ENCODE data around the gene GRB7.
"Not testable (repeated sequence)": the region's sequence is repeated elsewhere in the genome, so short reads cannot be mapped to it uniquely, and the experiment has no call there.

GRB7 gene

DNA sequence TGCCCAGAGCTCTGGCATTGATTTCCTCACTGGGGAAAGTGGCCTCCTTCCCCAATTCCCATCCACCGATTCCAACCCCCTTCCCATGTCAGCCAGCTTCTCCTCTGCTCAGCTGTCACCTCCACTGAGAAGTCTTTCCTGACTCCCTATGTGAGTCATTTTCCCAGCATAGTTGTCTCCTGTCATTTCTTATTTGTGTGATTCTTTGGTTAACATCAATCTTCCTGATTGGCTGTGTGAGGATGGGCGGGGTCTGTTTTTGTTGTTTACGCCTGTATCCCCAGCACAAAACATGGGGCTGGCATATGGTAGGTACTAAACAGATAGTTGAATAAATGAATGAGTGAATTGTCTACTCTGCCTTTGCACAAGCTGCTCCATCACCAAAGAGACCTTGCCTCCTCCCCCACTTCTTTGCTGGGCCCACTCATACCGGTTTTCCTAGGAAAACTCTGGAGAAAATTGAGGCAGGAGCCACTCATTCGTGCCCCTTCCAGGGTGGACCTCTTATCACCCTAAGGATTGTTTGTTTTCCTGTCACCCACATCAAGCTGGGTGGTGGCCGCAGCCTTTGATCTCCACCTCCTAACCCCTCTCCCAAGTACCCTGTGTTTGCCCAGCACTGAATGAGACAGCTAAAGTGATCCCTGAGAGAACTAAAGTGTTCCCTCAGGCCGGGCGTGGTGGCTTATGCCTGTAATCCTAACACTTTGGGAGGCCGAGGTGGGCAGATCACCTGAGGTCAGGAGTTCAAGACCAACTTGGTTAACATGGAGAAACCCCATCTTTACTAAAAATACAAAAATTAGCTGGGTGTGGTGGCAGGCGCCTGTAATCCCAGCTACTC lies 1.2 kb upstream of the GRB7 start:
- no peak for DNase-seq (ENCODE audit: low spot score)

DNA sequence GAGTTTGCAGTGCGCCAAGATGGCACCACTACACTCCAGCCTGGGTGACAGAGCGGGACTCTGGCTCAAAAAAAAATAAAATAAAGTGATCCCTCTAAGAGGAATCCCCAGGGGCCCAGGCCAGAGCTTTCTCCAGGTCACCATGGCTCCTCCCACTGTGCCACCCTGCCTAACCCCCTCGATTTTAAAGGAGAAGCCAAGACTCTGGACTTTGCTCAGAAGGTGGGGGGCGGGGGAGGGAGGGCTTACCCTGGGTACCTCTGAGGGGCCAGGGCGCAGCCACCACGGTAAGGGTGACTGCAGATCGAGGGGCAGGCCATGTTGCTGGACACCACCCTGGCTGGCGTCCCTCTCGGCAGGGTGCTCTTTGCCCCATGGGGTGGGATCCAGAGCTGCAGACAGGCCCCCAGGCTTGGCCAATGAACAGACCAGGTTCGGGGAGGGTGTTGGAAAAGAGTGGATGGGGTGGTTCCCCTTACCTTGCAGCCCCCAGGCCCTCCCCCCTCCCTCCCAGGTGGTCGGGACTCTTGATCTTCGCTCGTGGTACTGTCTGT lies 455 bp upstream of the GRB7 start:
- no peak for DNase-seq (ENCODE audit: low spot score)

DNA sequence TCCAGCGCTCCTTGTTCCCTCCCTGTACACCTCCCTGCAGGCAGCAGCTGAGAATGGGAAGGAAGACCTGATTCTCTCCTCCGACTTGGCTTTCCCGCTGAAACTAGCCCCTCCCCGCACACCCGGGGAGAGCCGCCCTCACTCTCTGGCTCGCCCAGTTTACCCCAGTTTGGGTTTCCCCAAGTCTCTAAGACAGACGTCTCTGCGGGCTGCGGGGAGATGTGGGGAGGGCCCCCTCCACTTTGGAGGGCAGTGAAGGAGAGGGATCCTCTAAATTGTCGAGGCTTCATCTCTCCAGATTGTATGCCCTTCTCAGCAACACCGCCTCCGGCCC lies 797 bp downstream of the GRB7 start:
- DNase-seq (ENCODE audit: low spot score) = no peak

DNA sequence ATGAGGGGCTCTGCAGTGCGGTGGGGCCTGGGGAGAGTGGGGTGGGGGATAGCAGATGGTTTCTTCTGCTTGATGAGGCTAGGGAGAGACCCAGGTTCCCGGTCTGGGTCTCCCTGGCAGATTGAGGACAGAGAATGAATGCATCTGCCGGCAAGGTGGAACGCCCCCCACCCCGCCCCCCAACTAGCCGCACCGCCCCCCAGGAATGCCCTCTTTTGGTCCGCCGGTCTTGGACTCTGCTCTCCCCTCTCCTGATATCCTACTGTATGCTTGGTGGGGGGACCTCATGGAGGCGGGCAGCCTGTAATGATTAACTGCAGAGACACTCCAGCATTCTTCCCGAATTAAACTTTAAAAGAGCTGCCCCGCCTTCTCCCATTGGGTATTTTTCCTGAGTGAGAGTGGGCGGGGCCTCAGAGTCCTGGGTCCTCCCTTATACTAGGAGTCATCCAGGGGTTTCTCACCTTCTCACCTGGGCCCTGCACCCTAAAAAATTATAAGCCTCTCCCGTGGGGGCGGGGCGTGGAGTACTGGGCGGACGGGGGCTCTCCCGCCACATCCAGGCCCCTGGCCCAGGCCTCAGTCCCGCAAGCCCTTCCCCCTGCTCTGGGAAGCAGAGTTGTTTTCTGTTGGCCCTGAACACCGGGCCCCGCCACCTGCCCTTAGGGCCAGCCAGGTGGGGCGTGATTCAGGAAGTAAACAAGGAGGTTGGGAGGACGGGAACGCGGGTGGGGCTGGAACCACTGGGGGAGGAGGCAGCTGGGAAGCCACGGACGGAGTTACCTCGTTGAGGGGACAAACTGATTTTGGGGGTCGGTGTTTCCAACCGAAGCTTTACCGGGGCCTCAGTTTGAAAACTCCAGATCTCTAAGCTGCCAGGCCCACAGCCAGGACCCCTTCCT lies 1.5 kb downstream of the GRB7 start:
- no peak for DNase-seq (ENCODE audit: low spot score)

DNA sequence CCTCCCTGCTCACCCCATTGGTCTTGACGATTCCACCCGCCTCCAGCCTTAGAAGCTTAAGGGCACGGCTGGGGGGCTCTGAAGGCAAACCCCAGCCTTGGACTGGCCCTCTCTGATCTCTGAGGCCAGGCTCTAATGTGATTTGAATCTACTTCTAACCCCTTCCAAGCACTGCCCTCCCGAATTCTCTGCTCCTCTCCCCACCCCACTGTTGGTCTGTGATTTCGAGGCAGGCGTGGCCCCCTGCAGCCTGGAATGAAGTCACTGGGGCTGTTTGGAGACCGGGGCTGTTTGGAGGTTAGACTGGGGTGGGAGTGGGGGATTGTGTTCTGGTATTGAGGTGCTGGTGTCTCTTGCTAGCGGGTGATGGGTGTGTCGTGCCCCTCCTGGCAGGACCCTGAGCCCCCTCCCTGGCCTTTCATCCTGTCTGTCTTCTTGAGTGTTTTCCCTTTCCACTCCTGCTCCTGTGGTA lies 2.2 kb downstream of the GRB7 start:
- no peak for DNase-seq (ENCODE audit: low spot score)

DNA sequence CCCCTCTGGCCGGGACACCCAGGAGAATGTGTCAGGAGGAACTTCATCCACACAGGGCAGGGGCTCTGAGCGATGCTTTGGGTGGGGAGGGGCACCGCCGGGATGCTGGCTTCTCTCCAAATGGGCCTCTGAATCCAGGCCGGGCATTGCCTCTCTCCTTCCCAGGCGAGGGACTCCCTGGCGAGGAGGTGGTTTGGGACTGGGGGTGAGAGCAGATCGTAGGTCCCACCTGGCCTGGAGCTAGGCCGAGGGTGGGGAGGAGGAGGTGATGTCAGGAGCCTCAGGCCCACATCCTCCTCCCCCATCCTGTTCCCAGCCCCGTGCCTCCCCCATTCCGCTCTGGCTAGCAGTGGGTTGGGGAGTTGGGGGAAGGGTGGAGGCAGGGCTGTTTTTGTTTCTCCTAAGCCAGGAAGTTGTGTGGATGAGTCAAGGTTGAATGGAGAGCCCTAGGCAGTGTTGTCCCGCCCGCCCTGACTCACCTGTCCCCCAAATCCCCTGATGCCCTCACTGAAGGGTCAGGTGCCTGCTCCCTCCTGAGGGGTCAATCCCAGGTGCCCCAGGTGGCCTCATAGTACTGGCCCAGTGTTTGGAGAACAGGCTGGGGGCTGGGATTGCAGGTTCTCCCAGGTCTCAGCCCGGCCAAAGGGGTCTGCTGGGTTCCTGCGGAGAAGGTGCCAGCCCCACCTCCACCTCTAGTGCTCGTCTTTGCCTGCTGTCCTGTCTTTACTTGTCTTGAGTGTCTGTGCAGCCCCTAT lies 2.8 kb downstream of the GRB7 start:
- no peak for DNase-seq (ENCODE audit: low spot score)

DNA sequence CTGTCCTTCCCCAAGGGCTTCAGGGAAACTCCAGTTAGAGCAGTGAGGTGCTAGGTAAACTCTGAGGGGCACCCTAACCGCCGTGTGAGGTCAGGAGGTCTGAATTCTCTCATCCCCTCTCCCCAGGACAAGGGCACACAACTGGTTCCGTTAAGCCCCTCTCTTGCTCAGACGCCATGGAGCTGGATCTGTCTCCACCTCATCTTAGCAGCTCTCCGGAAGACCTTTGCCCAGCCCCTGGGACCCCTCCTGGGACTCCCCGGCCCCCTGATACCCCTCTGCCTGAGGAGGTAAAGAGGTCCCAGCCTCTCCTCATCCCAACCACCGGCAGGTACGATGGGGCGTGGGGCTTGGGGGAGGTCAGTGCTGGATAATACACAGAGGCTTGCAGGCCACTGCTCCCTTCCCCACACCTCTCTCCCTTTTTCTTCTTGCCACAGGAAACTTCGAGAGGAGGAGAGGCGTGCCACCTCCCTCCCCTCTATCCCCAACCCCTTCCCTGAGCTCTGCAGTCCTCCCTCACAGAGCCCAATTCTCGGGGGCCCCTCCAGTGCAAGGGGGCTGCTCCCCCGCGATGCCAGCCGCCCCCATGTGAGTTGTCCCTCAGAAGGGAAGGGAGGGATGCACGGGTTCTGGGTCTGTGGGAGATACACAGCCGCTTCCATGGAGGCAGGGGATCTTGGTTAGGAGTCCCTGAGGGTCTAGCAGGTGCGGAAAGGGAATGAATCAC lies 4.6 kb downstream of the GRB7 start:
- no peak for DNase-seq (ENCODE audit: low spot score)

DNA sequence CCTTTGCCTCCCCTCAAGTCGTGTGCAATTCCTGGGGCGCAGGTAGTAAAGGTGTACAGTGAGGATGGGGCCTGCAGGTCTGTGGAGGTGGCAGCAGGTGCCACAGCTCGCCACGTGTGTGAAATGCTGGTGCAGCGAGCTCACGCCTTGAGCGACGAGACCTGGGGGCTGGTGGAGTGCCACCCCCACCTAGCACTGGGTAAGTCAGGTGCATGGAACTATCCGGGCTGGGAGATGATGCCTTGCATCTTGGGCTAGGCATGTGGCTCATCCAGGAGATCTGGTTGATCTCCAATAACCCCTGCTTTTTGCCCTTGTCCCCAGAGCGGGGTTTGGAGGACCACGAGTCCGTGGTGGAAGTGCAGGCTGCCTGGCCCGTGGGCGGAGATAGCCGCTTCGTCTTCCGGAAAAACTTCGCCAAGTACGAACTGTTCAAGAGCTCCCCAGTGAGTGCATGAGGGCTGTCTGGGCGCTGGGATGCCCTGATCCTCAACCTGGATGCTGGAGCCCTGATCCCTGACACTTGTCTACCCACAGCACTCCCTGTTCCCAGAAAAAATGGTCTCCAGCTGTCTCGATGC lies 5.2 kb downstream of the GRB7 start:
- no peak for DNase-seq (ENCODE audit: low spot score)

DNA sequence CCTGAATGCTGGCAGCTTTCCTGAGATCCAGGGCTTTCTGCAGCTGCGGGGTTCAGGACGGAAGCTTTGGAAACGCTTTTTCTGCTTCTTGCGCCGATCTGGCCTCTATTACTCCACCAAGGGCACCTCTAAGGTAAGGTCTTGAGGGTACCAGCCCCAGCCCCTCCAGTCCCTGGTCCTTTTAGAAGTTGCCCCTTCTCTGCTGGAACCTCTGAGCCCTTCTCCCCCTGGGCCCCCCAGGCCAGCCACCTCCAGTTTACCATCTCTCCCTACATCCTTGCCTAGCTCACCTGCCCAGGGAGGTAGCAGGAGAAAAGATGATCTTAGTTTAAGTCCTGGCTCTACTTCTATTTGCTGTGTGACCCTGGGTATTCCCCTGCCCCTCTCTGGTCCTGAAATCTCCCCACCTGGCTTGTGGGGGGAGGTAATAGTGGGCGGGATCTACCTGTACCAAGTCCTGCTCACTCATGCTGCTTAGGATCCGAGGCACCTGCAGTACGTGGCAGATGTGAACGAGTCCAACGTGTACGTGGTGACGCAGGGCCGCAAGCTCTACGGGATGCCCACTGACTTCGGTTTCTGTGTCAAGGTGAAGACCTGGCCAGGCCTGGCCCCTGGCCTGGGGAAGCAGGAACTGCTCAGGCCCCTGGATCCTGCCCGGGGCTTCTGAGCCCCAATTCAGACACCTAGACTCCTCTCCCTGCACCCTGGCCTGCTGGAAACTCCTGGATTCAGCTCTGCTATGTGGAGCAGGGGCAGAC lies 6.5 kb downstream of the GRB7 start:
- DNase-seq (ENCODE audit: low spot score) = no peak

DNA sequence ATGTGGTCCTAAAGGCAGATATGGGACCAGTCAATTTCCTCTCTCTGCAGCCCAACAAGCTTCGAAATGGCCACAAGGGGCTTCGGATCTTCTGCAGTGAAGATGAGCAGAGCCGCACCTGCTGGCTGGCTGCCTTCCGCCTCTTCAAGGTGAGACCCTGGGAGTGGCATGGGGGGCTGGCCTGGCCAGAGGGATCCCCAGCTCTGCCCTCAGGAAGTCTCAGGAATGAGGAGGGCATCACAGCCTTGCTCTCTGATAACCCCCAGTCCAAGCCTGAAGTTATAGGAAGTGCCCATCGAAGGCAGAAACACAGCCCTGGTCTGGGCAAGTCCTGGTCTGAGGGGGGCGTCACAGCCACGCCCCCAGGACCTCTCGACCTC lies 7.1 kb downstream of the GRB7 start:
- no peak for DNase-seq (ENCODE audit: low spot score)

DNA sequence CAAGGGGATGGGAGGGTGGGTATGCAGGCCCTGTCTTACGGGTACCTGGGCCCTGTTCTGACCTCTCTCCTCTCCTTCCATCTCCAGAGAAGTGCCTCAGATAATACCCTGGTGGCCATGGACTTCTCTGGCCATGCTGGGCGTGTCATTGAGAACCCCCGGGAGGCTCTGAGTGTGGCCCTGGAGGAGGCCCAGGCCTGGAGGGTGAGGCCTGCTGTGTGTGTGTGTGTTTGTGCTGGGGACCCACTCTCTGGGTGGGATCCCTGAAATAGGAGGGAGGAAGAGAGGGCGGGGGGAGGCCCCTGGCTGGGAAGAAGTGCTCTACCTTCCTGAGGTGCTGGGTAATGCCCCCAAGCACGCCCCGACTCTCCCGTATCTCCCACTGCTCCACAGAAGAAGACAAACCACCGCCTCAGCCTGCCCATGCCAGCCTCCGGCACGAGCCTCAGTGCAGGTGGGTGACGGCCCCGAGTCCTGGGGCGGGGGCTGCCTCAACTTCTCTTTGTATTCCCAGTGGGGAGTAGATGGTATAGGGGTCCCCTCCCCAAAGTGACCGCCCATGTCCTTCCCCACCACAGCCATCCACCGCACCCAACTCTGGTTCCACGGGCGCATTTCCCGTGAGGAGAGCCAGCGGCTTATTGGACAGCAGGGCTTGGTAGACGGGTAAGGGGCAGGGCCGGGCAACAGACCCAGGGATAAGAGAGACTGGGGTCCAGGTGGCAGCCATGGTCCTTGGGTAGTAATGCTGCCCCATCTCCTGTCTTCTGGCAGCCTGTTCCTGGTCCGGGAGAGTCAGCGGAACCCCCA lies 7.8 kb downstream of the GRB7 start:
- DNase-seq (ENCODE audit: low spot score) = no peak

DNA sequence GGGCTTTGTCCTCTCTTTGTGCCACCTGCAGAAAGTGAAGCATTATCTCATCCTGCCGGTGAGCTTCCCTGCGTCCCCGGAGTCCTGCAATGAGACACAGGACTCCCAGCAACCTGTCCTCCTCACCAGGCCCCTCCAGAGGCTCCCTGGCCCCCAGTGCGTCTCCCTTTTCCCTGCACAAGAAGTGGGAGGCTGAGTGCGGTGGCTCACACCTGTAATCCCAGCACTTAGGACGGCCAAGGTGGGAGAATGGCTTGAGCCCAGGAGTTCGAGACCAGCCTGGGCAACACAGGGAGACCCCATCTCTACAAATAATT lies 8.4 kb downstream of the GRB7 start:
- DNase-seq (ENCODE audit: low spot score) = no peak

DNA sequence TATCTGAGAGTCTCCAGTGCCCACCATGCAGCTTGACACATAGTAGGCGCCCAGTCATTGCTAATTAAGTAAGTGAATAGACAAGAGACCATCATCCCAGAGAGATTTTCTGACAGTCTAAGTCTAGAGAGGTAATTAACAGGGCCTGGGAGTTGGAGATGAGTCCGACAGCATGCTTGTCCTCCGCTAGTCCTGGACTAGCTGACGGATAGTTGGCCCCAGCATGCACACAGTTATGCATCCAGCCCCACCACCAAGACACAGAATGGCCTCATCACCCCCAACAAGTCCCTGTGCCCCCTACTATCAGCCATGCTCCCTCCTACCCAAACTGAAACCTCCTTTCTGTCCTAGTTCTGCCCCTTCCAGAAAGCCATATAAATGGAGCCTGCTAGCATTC lies 10.0 kb downstream of the GRB7 start:
- DNase-seq (ENCODE audit: low spot score) = no peak

DNA sequence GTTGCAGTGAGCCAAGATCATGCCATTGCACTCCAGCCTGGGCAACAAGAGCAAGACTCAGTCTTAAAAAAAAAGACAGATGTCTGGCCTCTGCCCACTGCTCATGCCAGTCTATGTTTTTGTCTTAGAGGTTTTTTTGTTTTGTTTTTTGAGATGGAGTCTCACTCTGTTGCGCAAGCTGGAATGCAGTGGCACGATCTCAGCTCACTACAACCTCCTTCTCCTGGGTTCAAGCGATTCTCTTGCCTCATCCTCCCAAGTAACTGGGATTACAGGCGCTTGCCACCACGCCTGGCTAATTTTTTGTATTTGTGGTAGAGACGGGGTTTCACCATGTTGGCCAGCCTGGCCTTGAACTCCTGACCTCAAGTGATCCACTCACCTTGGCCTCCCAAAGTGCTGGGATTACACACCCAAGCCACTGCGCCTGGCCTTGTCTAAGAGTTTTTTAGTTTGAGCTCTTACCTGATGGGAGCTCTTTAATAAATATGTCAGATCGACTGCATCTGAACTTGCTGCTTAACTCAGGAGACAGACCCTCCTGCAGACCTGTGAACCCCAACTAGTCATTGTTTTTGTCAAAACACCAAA lies 10.8 kb downstream of the GRB7 start:
- DNase-seq (ENCODE audit: low spot score) = not testable (repeated sequence)

DNA sequence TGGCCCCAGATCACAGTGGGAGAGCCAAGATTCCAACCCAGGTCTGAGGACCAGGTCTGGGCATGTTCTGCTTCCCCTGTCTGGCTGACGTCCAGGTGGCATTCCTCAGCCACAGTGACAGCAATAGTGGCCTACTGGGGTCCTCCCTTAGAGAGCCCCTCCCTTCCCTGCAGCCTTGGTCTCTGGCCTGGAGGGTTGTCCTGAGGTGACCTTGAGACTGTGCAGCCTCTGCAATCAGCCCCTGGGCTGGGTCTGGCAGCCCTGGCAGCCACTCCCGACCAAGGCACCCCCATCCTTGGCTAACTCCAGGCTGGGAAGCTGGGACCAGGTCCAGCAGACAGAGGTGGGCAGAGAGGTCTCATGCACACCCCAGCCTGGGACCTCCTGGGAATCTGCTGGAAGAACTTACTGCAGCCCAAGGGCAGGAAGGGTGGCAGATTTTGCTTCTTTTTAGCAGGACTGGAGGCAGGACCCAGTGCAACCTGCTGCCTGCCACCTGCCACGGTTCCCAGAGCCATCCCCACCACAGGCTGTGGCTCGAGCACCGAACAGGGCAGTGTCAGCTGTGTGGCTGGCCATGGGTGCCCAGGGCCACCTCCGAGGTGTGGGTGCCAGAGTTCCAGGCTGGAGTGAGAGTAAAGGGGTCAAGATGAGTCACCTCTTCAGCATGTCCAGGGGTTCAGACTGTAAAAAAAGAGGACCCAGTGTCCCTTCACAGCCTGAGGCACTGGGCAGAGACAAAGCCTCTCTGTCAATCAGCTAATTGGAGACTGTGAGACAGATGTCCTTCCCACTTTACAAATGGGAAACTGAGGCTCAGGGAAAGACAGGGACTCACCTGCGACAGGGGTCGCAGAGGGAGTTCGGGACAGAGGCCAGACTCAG lies 12.6 kb downstream of the GRB7 start:
- no peak for DNase-seq (ENCODE audit: low spot score)

DNA sequence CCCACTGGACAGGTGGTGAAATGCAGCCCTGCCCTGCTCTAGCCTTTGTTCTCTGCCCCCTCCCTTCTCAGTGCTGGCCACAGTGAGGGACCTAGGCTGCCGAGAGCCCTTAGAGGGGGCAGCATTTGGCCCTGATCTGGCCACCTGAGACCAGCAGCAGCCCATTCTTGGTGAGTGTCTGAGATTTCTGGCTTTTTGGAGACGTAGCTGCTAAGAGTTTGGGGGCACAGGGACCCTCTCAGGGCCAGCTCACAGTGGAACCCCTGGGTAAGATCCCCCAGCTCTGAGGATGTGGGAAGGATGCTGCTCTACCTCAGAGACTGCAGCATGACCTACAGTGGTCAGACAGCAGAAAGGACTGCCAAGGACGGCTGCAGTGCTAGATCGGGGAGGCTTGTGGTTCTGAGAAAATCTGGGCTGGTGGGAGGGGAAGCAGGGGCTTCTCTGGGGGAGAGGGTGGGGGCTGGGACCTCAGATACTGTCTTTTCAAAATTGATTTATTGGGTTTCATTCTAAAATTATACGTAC lies 13.3 kb downstream of the GRB7 start:
- DNase-seq (ENCODE audit: low spot score) = no peak

DNA sequence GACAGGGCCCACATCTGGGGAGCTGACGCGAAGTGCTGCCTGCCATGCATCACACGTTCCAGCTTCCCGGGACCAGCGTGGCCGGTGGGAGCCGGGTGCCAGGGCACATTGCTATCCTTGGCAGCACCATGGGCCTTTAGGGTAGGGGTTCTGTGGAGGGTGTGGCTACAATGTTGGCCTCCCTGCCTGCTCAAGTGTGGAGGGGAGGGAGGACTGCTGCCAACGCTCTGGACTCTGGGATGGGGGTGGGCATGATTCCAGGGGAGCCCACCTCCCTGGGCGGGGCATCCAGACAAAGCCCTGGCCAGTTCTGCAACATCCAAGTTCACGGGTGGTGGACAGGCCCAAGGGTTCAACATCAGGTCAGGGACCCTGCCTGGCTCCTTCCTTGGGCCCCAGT lies 13.9 kb downstream of the GRB7 start:
- DNase-seq (ENCODE audit: low spot score) = no peak

DNA sequence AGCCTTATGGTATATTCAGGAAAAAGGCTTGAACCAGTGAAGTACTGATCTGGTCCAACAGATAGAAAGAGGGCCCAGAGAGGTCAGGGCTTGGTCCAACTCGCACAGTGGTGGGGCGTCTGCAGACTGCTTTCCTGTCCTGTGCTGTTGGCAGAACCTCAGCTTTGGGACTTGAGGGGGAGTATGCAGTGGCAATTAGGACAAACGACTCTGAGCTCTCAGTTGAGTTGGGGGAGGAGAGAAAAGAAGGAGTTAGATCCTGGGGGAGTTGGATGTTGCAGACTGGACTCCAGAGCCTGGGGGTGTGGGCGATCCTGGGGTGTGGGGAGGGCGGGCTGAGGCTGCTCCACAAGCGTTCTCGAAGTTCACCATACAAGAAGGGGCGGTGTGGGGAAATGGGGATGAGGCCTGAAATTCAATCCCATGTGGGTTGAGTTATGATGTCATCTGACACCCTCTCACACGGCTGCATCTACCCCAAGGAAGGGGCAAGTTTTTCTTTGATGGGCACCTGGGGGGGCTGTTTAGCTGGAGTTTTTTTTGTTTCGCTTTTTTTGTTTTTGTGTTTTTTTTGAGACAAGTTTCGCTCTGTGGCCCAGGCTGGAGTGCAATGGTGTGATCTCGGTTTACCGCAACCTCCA lies 14.6 kb downstream of the GRB7 start:
- no peak for DNase-seq (ENCODE audit: low spot score)

Data from NAMALWA (cell line).